ENCODE results near the gene HSPA4. TPM values are rescaled to one million over a fixed set of nuclear protein-coding genes. Genes with fewer than 3 reads are reported as not detected.
"Not testable (repeated sequence)": the region's sequence is repeated elsewhere in the genome, so short reads cannot be mapped to it uniquely, and the experiment has no call there.

HSPA4 gene
- total RNA-seq, 1 donor from 2014 or later = 112 TPM

DNA sequence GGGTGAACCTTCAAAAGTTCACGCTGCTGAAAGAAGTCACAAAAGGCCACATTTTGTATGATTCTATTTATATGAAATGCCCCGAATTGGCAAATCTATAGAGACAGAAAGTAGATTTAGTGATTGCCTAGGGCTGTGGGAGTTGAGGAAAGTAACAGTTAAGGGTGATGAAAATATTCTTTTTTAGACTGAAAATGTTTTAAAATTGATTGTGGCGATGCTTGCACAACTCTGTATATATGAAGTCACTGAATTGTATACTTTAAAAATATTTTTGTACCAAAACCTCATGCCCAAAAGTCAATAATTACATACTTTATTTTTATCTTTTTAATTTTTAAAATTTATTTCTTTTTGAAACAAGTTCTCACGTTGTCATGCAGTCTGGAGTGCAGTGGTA, 30.3 kb downstream of the HSPA4 start:
- no peak for TF ChIP-seq CTCF (IDR thresholded peaks at IDR 0.05)
- Mint-ChIP-seq H3K9me3 (ENCODE audit: low read depth) (no peaks in the 10 kb centered on the region), H3K36me3 (ENCODE audit: low read depth) (peaks cover 14% of the 10 kb centered on the region), H3K27ac (ENCODE audit: unreplicated experiment) (no peak overlapping the region), H3K27me3 (ENCODE audit: low read depth) (no peaks in the 10 kb centered on the region), H3K4me1 (ENCODE audit: low read depth) (peaks cover 37% of the 10 kb centered on the region), H3K4me3 (ENCODE audit: unreplicated experiment) (no peak overlapping the region)
- DNase-seq (ENCODE audit: low spot score) = no peak

DNA sequence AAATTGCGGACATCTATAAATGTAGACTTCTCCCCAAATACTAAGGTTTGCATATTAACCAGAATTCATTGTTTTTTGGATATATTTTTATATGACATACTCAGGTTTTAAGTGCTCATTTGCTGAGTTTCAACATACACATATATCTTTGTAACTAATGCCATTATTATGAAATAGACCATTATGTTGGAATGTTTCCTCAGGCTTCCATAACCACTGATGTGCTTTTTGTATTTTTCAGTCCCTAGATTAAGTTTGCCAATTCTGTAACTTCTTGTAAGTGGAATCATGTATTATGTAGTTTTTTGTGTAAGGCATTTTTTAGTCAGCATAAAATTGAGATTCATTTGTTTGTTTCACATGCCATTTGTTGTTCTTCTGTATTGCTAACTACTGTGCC, 32.1 kb downstream of the HSPA4 start:
- DNase-seq (ENCODE audit: low spot score) = no peak
- Mint-ChIP-seq H3K9me3 (ENCODE audit: low read depth) (no peaks in the 10 kb centered on the region), H3K27me3 (ENCODE audit: low read depth) (no peaks in the 10 kb centered on the region), H3K27ac (ENCODE audit: unreplicated experiment) (peak overlapping the region; percentile 0), H3K4me1 (ENCODE audit: low read depth) (peaks cover 33% of the 10 kb centered on the region), H3K4me3 (ENCODE audit: unreplicated experiment) (no peak overlapping the region), H3K36me3 (ENCODE audit: low read depth) (peaks cover 14% of the 10 kb centered on the region)
- no peak for TF ChIP-seq CTCF (IDR thresholded peaks at IDR 0.05)

DNA sequence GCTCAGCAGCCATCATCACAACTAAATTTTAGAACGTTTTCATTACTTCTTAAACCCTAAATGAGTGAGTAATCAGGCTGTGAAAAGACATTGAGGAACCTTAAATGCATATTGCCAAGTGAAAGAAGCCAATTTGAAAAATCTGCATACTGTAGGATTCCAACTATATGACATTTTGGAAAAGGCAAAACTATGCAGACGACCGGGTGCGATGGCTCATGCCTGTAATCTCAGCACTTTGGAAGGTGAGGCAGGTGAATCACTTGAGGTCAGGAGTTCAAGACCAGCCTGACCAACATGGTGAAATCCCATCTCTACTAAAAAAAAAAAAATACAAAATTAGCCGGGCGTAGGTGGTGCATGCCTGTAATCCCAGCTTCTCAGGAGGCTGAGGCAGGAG, 33.4 kb downstream of the HSPA4 start:
- not testable (repeated sequence) for H3K27me3 Mint-ChIP-seq (ENCODE audit: low read depth); H3K9me3 Mint-ChIP-seq (ENCODE audit: low read depth); H3K27ac Mint-ChIP-seq (ENCODE audit: unreplicated experiment); DNase-seq (ENCODE audit: low spot score); H3K4me3 Mint-ChIP-seq (ENCODE audit: unreplicated experiment)
- Mint-ChIP-seq H3K36me3 (ENCODE audit: low read depth) (peaks cover 14% of the 10 kb centered on the region), H3K4me1 (ENCODE audit: low read depth) (peaks cover 22% of the 10 kb centered on the region)

DNA sequence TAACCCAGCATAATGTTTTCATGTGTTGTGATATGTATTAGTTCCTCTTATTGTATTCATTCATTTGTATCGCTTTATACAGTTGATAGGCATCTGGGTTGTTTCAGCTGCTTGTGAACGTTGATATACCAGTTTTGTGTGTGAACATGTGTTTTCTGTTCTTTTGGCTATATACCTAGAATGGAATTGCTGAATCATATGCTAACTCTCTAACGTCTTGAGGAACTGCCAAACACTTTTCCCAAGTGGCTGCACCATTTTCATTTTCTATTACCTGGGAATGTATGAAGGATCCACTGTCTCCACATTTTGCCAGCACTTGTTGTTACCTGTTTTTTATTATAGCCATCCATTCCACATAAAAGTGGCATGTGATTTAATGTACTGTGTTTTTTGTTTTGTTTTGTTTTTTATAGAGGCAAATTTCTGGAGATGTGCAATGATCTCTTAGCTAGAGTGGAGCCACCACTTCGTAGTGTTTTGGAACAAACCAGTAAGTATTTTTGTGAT, 34.6 kb downstream of the HSPA4 start:
- peaks cover 14% of the 10 kb centered on the region for H3K4me1 Mint-ChIP-seq (ENCODE audit: low read depth)
- TF ChIP-seq CTCF (IDR thresholded peaks at IDR 0.05) = no peak
- no peaks in the 10 kb centered on the region for H3K27me3 Mint-ChIP-seq (ENCODE audit: low read depth)
- H3K27ac Mint-ChIP-seq (ENCODE audit: unreplicated experiment) = peak overlapping the region; percentile 32
- H3K9me3 Mint-ChIP-seq (ENCODE audit: low read depth) = no peaks in the 10 kb centered on the region
- no peak for DNase-seq (ENCODE audit: low spot score)
- H3K36me3 Mint-ChIP-seq (ENCODE audit: low read depth) = peaks cover 17% of the 10 kb centered on the region
- no peak overlapping the region for H3K4me3 Mint-ChIP-seq (ENCODE audit: unreplicated experiment)

DNA sequence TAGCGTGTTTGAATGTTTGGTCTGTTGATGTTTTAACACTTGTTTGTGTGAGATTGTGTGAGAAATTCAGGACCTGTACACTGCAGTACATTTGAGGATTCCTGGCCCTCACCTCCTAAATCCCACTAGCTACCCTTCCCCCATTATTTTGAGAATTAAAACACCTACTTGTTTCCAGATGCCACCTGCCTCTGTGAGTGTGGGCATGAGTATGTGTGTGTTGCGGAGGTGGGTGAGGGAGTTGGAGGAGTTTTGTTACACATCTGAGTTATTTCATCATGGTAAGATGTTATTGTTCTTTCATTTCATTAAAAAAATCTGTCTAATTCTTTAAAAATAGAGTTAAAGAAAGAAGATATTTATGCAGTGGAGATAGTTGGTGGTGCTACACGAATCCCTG, 36.3 kb downstream of the HSPA4 start:
- TF ChIP-seq CTCF (IDR thresholded peaks at IDR 0.05) = no peak
- DNase-seq (ENCODE audit: low spot score) = no peak
- Mint-ChIP-seq H3K36me3 (ENCODE audit: low read depth) (peaks cover 19% of the 10 kb centered on the region), H3K9me3 (ENCODE audit: low read depth) (no peaks in the 10 kb centered on the region), H3K27me3 (ENCODE audit: low read depth) (no peaks in the 10 kb centered on the region), H3K27ac (ENCODE audit: unreplicated experiment) (no peak overlapping the region), H3K4me1 (ENCODE audit: low read depth) (peaks cover 7% of the 10 kb centered on the region), H3K4me3 (ENCODE audit: unreplicated experiment) (no peak overlapping the region)

- no peak for TF ChIP-seq CTCF (IDR thresholded peaks at IDR 0.05)
- Mint-ChIP-seq H3K27me3 (ENCODE audit: low read depth) (no peaks in the 10 kb centered on the region), H3K27ac (ENCODE audit: unreplicated experiment) (no peak overlapping the region), H3K4me3 (ENCODE audit: unreplicated experiment) (no peak overlapping the region), H3K9me3 (ENCODE audit: low read depth) (no peaks in the 10 kb centered on the region), H3K36me3 (ENCODE audit: low read depth) (peaks cover 21% of the 10 kb centered on the region), H3K4me1 (ENCODE audit: low read depth) (peaks cover 6% of the 10 kb centered on the region)
- no peak for DNase-seq (ENCODE audit: low spot score)
These were observed 39.2 kb downstream of the HSPA4 start for GRCh38 chr5:133091034-133091433.
